ENCODE results near the gene IDNK. TPM values are rescaled to one million over a fixed set of nuclear protein-coding genes. Genes with fewer than 3 reads are reported as not detected.

The IDNK gene
- total RNA-seq, 2 experiments from 2014 or later: 3.6 to 4.8 TPM

DNA sequence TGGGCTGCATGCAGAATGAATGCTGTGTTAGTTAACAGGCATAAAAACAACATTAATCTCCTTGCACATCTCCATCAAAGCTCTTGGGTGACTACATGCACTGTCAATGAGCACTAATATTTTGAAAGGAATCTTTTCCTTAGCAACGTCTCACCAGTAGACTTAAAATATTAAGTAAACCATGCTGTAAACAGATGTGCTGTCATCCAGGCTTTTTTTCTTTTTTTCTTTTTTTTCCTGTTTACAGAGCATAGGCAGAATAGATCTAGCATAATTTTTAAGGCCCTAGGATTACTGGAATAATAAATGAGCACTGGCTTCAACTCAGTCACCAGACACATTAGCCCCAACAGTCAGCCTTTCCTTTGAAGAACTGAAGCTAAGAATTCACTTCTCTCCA lies 48.5 kb downstream of the IDNK start:
- ATAC-seq (no peak), DNase-seq (no peak)
- Mint-ChIP-seq H3K4me1 (ENCODE audit: low read depth) (peaks cover 19% of the 10 kb centered on the region), H3K36me3 (ENCODE audit: low read depth) (peaks cover 45% of the 10 kb centered on the region), H3K27me3 (no peaks in the 10 kb centered on the region), H3K27ac (no peak overlapping the region), H3K4me3 (no peak overlapping the region), H3K9me3 (no peaks in the 10 kb centered on the region)
- intact Hi-C loops (cut with micrococcal nuclease): no loop called here
- CTCF ChIA-PET: interaction anchor here (1.1 kb wide), 1 partner anchor 11 kb away, joined by 3 read pairs; no protein-coding TSS in a partner anchor
- POLR2A ChIA-PET: no interaction called here
- TF ChIP-seq, protein P1, sequence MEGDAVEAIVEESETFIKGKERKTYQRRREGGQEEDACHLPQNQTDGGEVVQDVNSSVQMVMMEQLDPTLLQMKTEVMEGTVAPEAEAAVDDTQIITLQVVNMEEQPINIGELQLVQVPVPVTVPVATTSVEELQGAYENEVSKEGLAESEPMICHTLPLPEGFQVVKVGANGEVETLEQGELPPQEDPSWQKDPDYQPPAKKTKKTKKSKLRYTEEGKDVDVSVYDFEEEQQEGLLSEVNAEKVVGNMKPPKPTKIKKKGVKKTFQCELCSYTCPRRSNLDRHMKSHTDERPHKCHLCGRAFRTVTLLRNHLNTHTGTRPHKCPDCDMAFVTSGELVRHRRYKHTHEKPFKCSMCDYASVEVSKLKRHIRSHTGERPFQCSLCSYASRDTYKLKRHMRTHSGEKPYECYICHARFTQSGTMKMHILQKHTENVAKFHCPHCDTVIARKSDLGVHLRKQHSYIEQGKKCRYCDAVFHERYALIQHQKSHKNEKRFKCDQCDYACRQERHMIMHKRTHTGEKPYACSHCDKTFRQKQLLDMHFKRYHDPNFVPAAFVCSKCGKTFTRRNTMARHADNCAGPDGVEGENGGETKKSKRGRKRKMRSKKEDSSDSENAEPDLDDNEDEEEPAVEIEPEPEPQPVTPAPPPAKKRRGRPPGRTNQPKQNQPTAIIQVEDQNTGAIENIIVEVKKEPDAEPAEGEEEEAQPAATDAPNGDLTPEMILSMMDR (IDR thresholded peaks at IDR 0.05): no peak

DNA sequence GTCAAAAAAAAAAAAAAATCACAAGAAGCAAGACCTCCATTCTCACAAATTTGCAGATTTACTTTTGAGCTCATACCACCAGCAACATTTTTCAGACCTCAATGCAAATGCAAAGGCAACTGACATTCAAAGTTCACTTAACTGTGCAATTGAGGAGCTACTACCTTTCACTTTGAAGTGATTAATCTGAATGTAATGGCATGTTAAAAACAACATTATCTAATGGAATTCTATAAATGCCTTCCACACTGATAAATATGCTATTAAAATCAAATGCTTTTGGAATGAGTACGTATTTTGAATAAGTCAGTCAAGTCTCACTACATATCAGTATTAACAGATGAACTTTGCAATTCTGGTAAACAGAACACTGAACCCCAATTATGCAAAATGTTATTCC lies 52.5 kb downstream of the IDNK start:
- intact Hi-C loops (cut with micrococcal nuclease): no loop called here
- POLR2A ChIA-PET: interaction anchor here (0.6 kb wide), 1 partner anchor 1131 kb away, joined by 3 read pairs; no protein-coding TSS in a partner anchor

DNA sequence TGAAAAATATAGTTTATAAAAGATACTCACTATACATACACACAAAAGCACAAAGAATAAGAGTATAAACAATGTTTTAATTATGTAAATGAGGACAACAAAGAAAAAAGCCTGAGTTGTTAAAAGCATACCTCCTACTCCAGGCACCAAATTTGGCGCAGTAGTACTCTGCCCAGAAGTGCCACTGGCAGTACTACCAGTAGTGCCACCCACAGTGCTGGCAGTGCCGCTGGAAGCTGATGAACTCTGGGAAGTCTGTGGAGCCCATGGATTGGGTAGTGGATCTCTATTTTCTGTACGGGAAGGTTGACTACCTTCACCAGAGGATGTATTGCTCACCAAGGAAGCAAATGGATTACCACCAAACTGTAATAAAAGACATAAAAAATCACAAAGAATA lies 54.7 kb downstream of the IDNK start:
- Mint-ChIP-seq H3K27ac (no peak overlapping the region), H3K36me3 (ENCODE audit: low read depth) (peaks cover 49% of the 10 kb centered on the region), H3K4me3 (no peak overlapping the region), H3K9me3 (no peaks in the 10 kb centered on the region), H3K27me3 (no peaks in the 10 kb centered on the region), H3K4me1 (ENCODE audit: low read depth) (peaks cover 26% of the 10 kb centered on the region)
- ChIA-PET CTCF (interaction anchor here (0.8 to 1.4 kb wide), 3 partner anchors 11 to 234 kb away, joined by 3 to 4 read pairs (median 4); no protein-coding TSS in a partner anchor), POLR2A (interaction anchor here (1.7 kb wide), 1 partner anchor 11 kb away, joined by 4 read pairs; no protein-coding TSS in a partner anchor)
- TF ChIP-seq, protein P1 (IDR thresholded peaks at IDR 0.05): no peak
- ATAC-seq: no peak
- no peak for DNase-seq
- intact Hi-C loops (cut with micrococcal nuclease): no loop called here

More for the DNA sequence above, 52.5 kb downstream of the IDNK start:
- H3K27me3 Mint-ChIP-seq: no peaks in the 10 kb centered on the region
- H3K36me3 Mint-ChIP-seq (ENCODE audit: low read depth): peaks cover 59% of the 10 kb centered on the region
- no peak for ATAC-seq
- TF ChIP-seq, protein P1 (IDR thresholded peaks at IDR 0.05): no peak
- H3K4me3 Mint-ChIP-seq: no peak overlapping the region
- H3K9me3 Mint-ChIP-seq: no peaks in the 10 kb centered on the region
- no peak for DNase-seq
- CTCF ChIA-PET: no interaction called here
- peaks cover 15% of the 10 kb centered on the region for H3K4me1 Mint-ChIP-seq (ENCODE audit: low read depth)
- H3K27ac Mint-ChIP-seq: no peak overlapping the region

DNA sequence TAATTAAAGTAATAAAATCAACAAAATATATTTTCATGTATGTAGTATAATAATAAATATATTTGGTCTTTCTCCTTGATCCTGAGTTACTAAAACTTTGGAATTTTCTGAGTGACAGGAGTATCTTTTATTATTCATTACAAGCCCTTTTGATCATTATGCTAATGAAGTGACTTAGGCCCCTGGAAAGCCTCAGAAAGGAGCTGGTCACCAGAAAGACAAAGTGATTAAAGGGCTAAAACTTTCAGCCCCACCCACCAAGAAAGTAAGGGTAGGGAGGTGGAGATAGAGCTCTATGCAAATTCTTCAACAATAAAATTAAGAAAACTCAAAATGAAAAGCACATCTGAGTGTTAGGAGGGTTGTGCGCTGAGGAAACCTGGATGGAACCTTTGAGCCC lies 57.3 kb downstream of the IDNK start:
- peak overlapping the region; percentile 67 for H3K27ac Mint-ChIP-seq
- TF ChIP-seq, protein P1 (IDR thresholded peaks at IDR 0.05): no peak
- H3K4me1 Mint-ChIP-seq (ENCODE audit: low read depth): peaks cover 26% of the 10 kb centered on the region
- ChIA-PET POLR2A (no interaction called here), CTCF (interaction anchor here (1.6 kb wide), 1 partner anchor 8 kb away, joined by 5 read pairs; no protein-coding TSS in a partner anchor)
- no peaks in the 10 kb centered on the region for H3K27me3 Mint-ChIP-seq
- intact Hi-C loops (cut with micrococcal nuclease): loop anchor here (10.0 kb wide), 1 partner anchor 65 kb away; no protein-coding TSS in a partner anchor
- DNase-seq (no peak), ATAC-seq (no peak)
- H3K36me3 Mint-ChIP-seq (ENCODE audit: low read depth): peaks cover 46% of the 10 kb centered on the region
- no peaks in the 10 kb centered on the region for H3K9me3 Mint-ChIP-seq
- H3K4me3 Mint-ChIP-seq: no peak overlapping the region

DNA sequence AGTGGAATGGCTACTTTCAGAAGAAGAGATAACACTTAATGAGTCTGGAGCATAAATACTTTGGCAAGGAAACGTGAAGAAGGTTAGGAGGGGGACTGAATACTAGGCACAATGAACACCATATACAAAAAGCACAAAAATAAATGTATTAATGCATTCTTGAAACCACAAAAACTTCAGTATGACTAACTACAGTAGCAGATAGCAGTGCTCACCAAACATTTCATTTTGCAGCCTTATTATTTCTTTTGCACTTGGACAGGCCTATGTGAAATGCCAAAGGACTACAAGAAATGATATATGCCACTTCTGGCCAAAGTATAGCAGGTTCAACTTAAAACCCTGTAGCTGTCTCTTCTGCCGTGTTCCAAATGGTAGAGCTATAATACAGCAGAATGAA lies 58.5 kb downstream of the IDNK start:
- no peak overlapping the region for H3K4me3 Mint-ChIP-seq
- DNase-seq: no peak
- ATAC-seq: no peak
- no peaks in the 10 kb centered on the region for H3K27me3 Mint-ChIP-seq
- peak overlapping the region; percentile 67 for H3K27ac Mint-ChIP-seq
- no peaks in the 10 kb centered on the region for H3K9me3 Mint-ChIP-seq
- ChIA-PET CTCF (interaction anchor here (0.7 kb wide), 1 partner anchor 27 kb away, joined by 3 read pairs; no protein-coding TSS in a partner anchor), POLR2A (no interaction called here)
- intact Hi-C loops (cut with micrococcal nuclease): loop anchor here (10.0 kb wide), 1 partner anchor 63 kb away; no protein-coding TSS in a partner anchor
- TF ChIP-seq, protein P1 (IDR thresholded peaks at IDR 0.05): no peak
- H3K4me1 Mint-ChIP-seq (ENCODE audit: low read depth): peaks cover 28% of the 10 kb centered on the region
- H3K36me3 Mint-ChIP-seq (ENCODE audit: low read depth): peaks cover 40% of the 10 kb centered on the region
